NCI-H2196 treated with DMSO at 0.1 percent for 48 hours (cell line): ENCODE results near the gene GPR146.

Experiments
- DNase-seq: peaks from one replicate; lab custom pipeline; 2025; ENCODE audit not compliant: unreplicated experiment; lab: John Stamatoyannopoulos, UW

The GPR146 gene

DNA sequence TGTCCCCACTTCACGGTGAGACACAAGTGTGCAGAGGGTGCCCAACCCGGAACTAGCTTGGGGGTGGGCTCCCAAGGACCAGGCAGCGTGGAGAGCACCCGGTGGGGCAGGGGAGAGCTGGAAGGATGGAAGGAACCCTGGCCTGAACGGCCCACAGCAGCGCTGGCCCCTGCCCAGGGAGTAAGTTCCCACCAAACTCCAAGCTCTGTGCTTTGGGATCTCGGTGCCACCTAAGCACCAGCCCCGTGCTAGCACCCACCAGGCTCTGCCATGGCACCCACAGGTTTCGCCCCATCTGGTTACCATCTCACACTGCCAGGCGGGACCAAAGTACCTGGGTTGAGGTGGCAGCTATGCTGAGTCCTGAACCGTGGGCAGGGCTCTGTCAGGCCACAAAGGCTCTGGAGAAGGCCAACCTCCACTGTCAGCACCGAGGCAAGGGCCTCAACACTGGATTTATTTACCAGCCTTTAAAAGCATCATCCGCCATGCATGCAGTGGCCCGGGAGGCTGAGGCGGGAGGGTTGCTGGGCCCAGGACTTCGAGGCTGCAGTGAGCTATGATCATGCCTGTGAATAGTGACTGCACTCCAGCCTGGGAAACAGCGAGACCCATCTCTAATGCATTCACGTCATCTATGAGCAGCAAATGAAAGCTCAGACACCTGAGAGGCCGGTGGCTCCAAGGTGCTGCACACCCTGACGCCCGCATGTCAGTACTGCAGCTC is 59.6 kb downstream of the GPR146 start:
- DNase-seq, result no peak

DNA sequence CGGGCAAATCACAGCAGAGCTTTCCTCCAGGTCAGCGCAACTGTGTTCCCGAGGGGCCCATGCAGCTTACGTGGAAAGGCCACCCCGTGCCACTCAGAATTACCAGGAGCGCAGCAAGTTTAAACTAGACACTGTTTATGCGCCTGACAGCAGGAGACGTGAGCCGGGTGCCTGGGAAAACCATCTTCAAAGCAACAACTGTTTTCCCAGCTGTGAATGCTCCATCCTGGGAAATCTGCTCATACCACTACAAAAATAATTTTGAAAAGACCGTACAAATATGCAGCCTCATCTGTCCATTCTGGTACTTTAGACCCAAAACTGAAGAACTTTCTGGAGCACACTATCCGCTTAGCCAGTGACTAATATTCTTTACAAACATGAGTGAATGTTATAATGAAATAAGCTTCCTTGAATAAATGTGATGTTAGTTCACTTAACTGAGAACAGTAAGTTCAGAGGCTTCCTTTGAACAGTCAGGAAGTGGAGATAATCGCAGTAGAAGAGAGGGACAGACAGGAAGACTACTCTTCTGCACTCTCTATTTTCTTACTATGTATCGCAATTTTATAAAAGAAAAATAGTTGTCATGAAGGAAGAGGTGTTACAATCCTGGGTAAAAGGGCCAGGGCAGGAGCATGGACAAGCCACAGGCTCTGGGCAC is 60.3 kb downstream of the GPR146 start:
- DNase-seq, result no peak

DNA sequence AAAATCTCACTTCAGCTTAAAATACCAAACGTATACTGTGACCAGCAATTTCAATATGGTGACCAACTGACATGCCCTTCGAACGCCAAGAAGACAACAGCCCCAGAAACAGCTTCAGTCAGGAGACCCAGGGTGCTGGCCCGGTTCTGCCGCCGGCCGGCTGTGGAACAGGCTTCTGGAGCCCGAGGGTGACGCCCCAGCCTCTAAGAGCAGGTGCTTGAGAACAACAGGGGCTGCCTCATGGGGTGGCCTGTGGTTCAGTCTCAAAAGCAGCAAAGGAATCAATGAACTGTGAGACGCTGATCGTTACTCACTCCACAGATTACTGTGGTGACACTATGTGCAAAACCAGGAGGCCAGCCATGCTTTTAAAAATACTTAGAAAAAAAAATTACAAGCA is 60.8 kb downstream of the GPR146 start:
- DNase-seq, result no peak

DNA sequence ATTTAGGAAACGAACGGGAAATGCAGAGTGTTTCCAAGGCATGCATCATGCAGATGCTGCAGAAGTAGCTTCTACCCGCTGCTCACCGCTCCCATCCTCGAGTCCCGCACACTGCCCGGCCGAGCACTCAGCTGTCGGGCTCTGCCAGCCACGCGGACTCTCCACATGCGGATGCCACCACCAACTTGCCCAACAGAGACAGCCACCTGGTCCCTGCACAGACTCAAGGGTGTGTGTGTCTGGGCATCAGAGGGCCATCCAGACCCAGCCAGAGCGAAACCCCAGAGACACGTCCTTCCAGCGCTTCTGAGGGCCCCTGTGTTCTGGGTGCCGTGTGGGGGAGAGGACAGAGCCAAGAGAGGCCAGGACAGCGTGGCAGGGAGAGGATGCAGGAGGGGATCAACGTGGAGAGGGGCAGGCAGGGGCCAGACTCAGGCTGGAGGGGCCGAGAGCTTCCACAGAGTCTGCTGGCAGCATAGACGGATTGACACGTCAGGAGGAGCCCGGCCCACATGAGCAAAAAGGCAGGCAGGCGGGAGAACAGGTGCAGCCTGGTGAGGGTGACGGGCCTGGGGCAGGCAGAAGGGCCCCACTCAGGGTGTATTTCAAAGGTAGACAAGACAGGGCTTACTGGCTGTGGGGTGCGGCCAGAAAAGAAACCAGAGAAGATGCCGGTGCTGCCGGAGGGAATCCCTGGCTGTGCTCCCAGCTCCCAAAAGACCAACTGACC is 61.9 kb downstream of the GPR146 start:
- DNase-seq, result no peak

DNA sequence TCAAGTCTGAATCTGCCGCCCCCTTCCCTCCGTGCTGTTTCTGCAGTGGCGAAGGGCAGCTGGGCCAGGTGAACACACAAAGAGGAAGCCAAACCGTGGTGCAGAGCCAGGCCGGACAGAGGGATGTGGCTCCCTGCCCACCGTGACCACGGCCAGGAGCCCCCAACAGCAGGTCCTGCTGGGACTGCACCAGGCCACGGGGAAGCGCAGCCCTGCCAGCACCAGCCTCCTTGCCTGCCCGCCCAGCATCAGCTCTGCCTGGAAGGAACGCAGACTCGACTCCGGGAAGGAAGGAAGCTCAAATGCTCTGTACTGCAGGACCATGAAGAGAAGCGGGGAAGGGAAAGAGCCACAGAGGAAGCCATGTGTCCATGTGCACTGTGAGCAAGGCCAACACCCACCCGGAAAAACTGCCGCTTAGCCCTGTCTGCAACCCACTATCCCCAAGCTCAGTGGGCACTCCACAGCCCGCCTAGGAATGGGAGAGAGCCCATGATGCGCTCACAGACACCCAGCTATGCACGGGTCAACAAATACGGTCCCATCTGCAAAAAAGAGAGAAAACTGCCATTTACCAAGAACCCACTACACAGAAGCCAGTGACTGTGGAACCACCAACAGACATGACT is 62.6 kb downstream of the GPR146 start:
- no peak for DNase-seq

DNA sequence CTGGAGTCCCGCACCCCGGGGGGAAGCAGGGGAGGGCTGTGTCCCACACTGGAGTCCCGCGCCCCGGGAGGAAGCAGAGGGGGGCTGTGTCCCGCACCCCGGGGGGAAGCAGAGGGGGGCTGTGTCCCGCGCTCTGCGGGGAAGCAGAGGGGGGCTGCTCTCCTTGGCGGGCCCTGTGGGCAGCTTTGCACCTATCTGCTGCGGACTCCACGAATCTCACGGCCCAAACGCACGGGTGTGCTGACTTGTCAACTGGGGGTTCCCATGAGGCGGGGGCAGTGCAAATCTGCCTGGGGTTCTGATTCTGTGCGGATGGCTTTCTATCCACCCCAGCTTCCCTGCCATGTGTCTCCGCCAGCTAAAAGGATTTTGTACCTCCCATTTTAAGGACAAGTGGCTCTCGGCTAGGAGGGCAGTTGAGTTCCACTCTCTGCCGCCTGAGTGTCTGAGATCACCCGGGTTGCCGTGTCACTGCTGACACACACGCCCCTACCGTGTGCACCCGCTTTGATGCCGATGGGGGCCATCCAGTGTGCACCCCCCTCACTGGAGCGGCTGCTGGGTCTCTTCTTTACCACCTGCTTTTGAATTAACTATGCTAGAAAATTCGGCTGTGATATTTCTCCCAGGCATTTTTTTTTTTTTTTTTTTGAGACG is 64.0 kb downstream of the GPR146 start:
- DNase-seq, result no peak
